Dendritic cell treated with granulocyte-macrophage colony-stimulating factor and Interleukin-4, amounts not matched to agents 40 ng/mL and 50 ng/mL, for 4 days (primary cell): ENCODE measurements around the gene KRTAP9-7.
"Not testable (repeated sequence)": the region's sequence is repeated elsewhere in the genome, so short reads cannot be mapped to it uniquely, and the experiment has no call there.

Experiments used
- H3K27ac Mint-ChIP-seq: one replicate; pipeline ENCODE4 v1.8.0; 2022; ENCODE audit warnings: mild to moderate bottlenecking, mixed read lengths
- H3K27me3 Mint-ChIP-seq: one replicate; pipeline ENCODE4 v1.8.0; 2022; ENCODE audit warnings: mild to moderate bottlenecking, mixed read lengths
- H3K36me3 Mint-ChIP-seq: one replicate; pipeline ENCODE4 v1.8.0; 2022; ENCODE audit warnings: low read depth, mixed read lengths
- H3K4me1 Mint-ChIP-seq: one replicate; pipeline ENCODE4 v1.8.0; 2022; ENCODE audit warnings: low read depth, mixed read lengths
- H3K4me3 Mint-ChIP-seq: one replicate; pipeline ENCODE4 v1.8.0; 2022; ENCODE audit warnings: mild to moderate bottlenecking, moderate library complexity, mixed read lengths
- H3K9me3 Mint-ChIP-seq: one replicate; pipeline ENCODE4 v1.8.0; 2022; ENCODE audit warnings: mixed read lengths
- intact Hi-C: fragments of 100-400 bp; cut with micrococcal nuclease; formaldehyde crosslinking; loops from one replicate; pipeline ENCODE4 v1.15.0; 2022

The KRTAP9-7 gene

GRCh38 chr17:41255381-41256290 is 19.9 kb upstream of the KRTAP9-7 start, which contains the start of gene KRTAP9-9:
Gene KRTAP9-9 (plus strand): TSS chr17:41255384.
- H3K27ac Mint-ChIP-seq, H3K9me3 Mint-ChIP-seq, H3K36me3 Mint-ChIP-seq, H3K4me1 Mint-ChIP-seq, intact Hi-C loops, H3K4me3 Mint-ChIP-seq: not testable (repeated sequence)
- H3K27me3 Mint-ChIP-seq, result peaks cover 18% of the 10 kb centered on the region

DNA sequence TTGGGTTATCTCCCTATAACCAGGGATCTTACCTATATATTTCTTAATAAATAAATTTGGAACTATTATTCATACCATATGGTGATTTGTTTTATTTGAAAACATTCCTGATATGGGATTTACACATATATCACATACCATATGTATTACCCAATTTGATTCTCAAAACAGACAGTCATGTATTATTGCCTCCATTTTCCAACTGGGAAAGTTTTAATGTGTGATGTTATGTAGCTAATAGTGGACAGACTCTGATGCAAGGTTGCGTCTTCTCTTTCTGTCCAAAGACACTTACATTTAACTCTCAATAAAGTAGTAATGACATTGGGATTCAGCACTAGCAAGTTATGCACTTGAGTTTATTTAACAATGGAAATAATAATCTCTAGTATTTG is 19.2 kb upstream of the KRTAP9-7 start:
- no peak overlapping the region for H3K4me3 Mint-ChIP-seq
- no peak overlapping the region for H3K27ac Mint-ChIP-seq
- H3K4me1 Mint-ChIP-seq, result no peaks in the 10 kb centered on the region
- H3K27me3 Mint-ChIP-seq, result peaks cover 20% of the 10 kb centered on the region
- H3K9me3 Mint-ChIP-seq, result no peaks in the 10 kb centered on the region
- intact Hi-C loops, result no loop called here
- no peaks in the 10 kb centered on the region for H3K36me3 Mint-ChIP-seq

DNA sequence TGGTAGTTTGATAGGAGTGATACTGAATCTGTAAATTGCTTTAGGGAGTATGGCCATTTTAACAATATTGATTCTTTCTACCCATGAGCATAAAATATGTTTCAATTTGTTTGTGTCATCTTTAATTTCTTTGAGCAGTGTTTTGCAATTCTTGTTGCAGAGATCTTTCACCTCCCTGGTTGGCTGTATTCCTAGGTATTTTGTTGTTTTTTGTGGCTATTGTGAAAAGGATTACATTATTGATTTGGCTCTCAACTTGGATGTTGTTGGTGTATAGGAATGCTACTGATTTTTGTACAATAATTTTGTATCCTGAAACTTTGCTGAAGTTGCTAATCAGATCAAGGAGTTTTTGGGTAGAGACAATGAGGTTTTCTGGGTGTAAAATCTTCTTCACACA is 17.1 kb upstream of the KRTAP9-7 start:
- no peaks in the 10 kb centered on the region for H3K36me3 Mint-ChIP-seq
- H3K9me3 Mint-ChIP-seq, result no peaks in the 10 kb centered on the region
- no peaks in the 10 kb centered on the region for H3K4me1 Mint-ChIP-seq
- no peak overlapping the region for H3K4me3 Mint-ChIP-seq
- intact Hi-C loops, result no loop called here
- peaks cover 21% of the 10 kb centered on the region for H3K27me3 Mint-ChIP-seq
- H3K27ac Mint-ChIP-seq, result no peak overlapping the region

- no peaks in the 10 kb centered on the region for H3K36me3 Mint-ChIP-seq
- no peaks in the 10 kb centered on the region for H3K9me3 Mint-ChIP-seq
- no peak overlapping the region for H3K27ac Mint-ChIP-seq
- intact Hi-C loops, result no loop called here
- H3K4me3 Mint-ChIP-seq, result no peak overlapping the region
- peaks cover 22% of the 10 kb centered on the region for H3K27me3 Mint-ChIP-seq
- H3K4me1 Mint-ChIP-seq, result no peaks in the 10 kb centered on the region
These were observed 12.3 kb upstream of the KRTAP9-7 start for GRCh38 chr17:41263212-41263611.

GRCh38 chr17:41264599-41264998 is 10.9 kb upstream of the KRTAP9-7 start:
- H3K9me3 Mint-ChIP-seq, result no peaks in the 10 kb centered on the region
- no peak overlapping the region for H3K27ac Mint-ChIP-seq
- H3K27me3 Mint-ChIP-seq, result peaks cover 20% of the 10 kb centered on the region
- intact Hi-C loops, result loop anchor here (1.0 kb wide), 1 partner anchor 12 kb away; no protein-coding TSS in a partner anchor
- no peaks in the 10 kb centered on the region for H3K4me1 Mint-ChIP-seq
- no peaks in the 10 kb centered on the region for H3K36me3 Mint-ChIP-seq
- no peak overlapping the region for H3K4me3 Mint-ChIP-seq

- H3K4me1 Mint-ChIP-seq, result no peaks in the 10 kb centered on the region
- intact Hi-C loops, result no loop called here
- H3K9me3 Mint-ChIP-seq, result no peaks in the 10 kb centered on the region
- H3K4me3 Mint-ChIP-seq, result no peak within 1 kb of the TSS
- no peaks in the 10 kb centered on the region for H3K36me3 Mint-ChIP-seq
- H3K27me3 Mint-ChIP-seq, result peaks cover 20% of the 10 kb centered on the region
- H3K27ac Mint-ChIP-seq, result no peak within 1 kb of the TSS
These were observed 10.4 kb upstream of the KRTAP9-7 start, which contains the start of gene KRTAP9-6 for GRCh38 chr17:41265078-41265477. Gene KRTAP9-6 (plus strand): TSS chr17:41265378. CDS start chr17:41265378, 0 bp downstream.

DNA sequence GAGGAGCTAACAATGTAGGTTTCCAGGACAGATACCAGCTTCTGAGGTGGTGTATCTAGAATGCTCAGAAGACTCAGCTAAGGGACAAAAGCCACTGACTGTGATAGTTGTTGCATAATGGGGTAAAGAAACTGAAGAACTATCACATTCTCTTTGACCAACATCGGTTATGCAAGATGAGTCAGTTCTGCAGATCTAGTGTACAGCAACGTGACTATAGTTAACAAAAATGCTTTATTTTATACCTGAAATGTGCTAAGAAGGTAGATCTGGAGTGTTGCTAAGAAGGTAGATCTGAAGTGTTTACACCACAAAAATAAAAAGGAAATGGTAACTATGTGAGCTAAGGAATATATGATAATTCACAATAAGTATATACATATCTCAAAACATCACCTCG is 7.8 kb upstream of the KRTAP9-7 start:
- no peaks in the 10 kb centered on the region for H3K4me1 Mint-ChIP-seq
- intact Hi-C loops, result no loop called here
- no peak overlapping the region for H3K4me3 Mint-ChIP-seq

GRCh38 chr17:41271323-41271722 is 4.2 kb upstream of the KRTAP9-7 start:
- peaks cover 15% of the 10 kb centered on the region for H3K27me3 Mint-ChIP-seq
- H3K4me1 Mint-ChIP-seq, H3K36me3 Mint-ChIP-seq, H3K9me3 Mint-ChIP-seq, H3K4me3 Mint-ChIP-seq, H3K27ac Mint-ChIP-seq, intact Hi-C loops: not testable (repeated sequence)

More for the DNA sequence above, 7.8 kb upstream of the KRTAP9-7 start:
- Mint-ChIP-seq H3K27ac (no peak overlapping the region), H3K9me3 (no peaks in the 10 kb centered on the region), H3K27me3 (peaks cover 23% of the 10 kb centered on the region), H3K36me3 (no peaks in the 10 kb centered on the region)

- intact Hi-C loops, result no loop called here
- Mint-ChIP-seq H3K9me3 (no peaks in the 10 kb centered on the region), H3K4me1 (no peaks in the 10 kb centered on the region), H3K27me3 (peaks cover 16% of the 10 kb centered on the region), H3K4me3 (no peak overlapping the region), H3K27ac (no peak overlapping the region), H3K36me3 (no peaks in the 10 kb centered on the region)
These were observed 3.6 kb upstream of the KRTAP9-7 start for GRCh38 chr17:41271858-41272257.

DNA sequence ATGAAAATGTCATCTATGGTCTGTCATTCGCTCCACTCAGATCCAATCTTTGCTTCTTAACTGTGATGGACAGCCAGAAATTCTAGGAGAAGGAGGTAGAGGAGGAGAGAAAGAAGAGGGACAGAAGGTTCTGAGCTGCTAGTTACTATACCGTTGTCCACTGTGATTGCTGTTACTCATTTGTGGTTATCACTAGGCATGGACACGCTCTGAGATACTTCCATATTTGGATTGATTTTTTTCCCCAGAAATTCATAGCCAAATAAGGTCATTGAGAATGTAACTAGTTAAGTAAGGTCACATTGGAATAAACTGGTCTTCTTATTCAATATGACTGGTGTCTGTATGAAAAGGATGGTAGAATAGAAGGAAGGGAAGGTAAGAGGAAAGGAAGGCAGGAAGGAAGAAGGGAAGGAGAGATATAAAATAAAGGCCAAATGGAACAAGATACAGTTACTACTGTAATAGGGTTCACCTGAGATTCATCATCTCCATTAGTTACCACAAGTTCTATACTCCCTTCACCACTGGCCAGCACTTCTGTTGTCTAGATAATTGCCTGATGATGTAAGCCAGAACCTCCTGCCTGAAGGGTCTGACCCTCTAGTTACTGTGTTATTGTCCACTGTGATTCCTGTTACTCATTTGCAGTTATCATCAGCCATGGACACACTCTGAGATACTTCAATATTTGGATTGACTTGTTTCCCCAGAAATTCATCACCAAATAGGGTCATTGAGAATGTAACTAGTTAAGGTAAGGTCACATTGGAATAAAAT is 2.9 kb downstream of the KRTAP9-7 start:
- no peaks in the 10 kb centered on the region for H3K9me3 Mint-ChIP-seq
- H3K36me3 Mint-ChIP-seq, result no peaks in the 10 kb centered on the region
- H3K4me3 Mint-ChIP-seq, result no peak overlapping the region
- intact Hi-C loops, result no loop called here
- no peak overlapping the region for H3K27ac Mint-ChIP-seq
- H3K4me1 Mint-ChIP-seq, result no peaks in the 10 kb centered on the region
- H3K27me3 Mint-ChIP-seq, result peaks cover 12% of the 10 kb centered on the region

DNA sequence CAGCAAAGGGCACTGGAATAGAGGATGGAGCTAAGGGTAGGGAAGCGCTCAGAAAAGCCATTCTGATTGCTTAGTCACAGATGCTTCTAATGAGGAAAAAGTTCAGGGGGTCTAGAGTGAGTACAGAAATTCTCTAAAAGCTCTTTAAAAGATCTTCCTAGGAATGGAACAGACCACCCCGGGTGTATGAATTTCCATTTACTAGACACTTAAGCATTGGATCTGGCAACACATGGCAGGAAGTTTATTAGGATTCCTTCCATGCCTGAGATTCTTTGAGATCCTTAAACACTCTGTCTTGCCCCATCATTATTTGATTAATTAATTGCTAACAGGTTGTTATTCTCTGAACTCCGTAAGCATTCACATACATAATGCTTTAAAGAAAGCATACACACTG is 8.5 kb downstream of the KRTAP9-7 start:
- Mint-ChIP-seq H3K4me3 (no peak overlapping the region), H3K27ac (no peak overlapping the region), H3K27me3 (peaks cover 1% of the 10 kb centered on the region), H3K36me3 (no peaks in the 10 kb centered on the region), H3K4me1 (peaks cover 15% of the 10 kb centered on the region), H3K9me3 (no peaks in the 10 kb centered on the region)
- intact Hi-C loops, result no loop called here

- Mint-ChIP-seq H3K27ac (no peak overlapping the region), H3K9me3 (no peaks in the 10 kb centered on the region), H3K4me3 (no peak overlapping the region), H3K4me1 (peaks cover 15% of the 10 kb centered on the region), H3K27me3 (peaks cover 1% of the 10 kb centered on the region), H3K36me3 (no peaks in the 10 kb centered on the region)
- intact Hi-C loops, result no loop called here
These were observed 9.0 kb downstream of the KRTAP9-7 start for GRCh38 chr17:41284546-41284945.

DNA sequence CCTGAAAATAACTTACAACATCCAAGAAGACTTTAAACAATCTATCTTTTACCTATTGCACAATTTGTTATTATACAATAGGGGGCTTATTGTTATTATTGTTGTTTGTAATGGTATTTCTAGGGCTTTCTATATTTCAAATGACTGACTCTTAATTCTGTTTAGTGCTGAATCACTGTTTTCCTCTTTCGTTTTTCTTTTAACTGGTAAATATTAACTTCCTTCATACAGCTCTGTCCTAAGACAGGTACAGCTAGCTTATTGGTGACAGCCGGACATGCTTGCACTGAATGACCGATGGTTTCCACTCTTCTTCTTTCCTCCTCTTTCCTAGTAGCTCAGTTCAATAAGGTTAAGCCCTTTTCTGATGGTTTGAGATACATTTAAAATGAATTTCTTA is 11.6 kb downstream of the KRTAP9-7 start:
- no peak overlapping the region for H3K4me3 Mint-ChIP-seq
- no peak overlapping the region for H3K27ac Mint-ChIP-seq
- intact Hi-C loops, result no loop called here
- peaks cover 15% of the 10 kb centered on the region for H3K4me1 Mint-ChIP-seq
- peaks cover 1% of the 10 kb centered on the region for H3K27me3 Mint-ChIP-seq
- no peaks in the 10 kb centered on the region for H3K36me3 Mint-ChIP-seq
- H3K9me3 Mint-ChIP-seq, result no peaks in the 10 kb centered on the region

- Mint-ChIP-seq H3K27me3 (peaks cover 4% of the 10 kb centered on the region), H3K27ac (no peak overlapping the region), H3K4me1 (no peaks in the 10 kb centered on the region), H3K9me3 (no peaks in the 10 kb centered on the region), H3K4me3 (no peak overlapping the region), H3K36me3 (no peaks in the 10 kb centered on the region)
- intact Hi-C loops, result no loop called here
These were observed 18.5 kb downstream of the KRTAP9-7 start for GRCh38 chr17:41294016-41294415.
